SK-N-SH treated with all-trans-retinoic acid at 6 μM for 48 hours (cell line): ENCODE data around the gene TRAPPC13.

ENCODE experiments used
- ARNTL ChIP-seq: fragments of 450-650 bp; formaldehyde crosslinking; IDR thresholded peaks from 2 replicates; pipeline ENCODE4 v1.5.0; 2020; ENCODE audit warnings: low read depth, mild to moderate bottlenecking, moderate library complexity, borderline replicate concordance
- ISL1 ChIP-seq: fragments of 250-450 bp; sonication (Bioruptor Pico); IDR thresholded peaks from 2 replicates; pipeline ENCODE4 v2.1.2; 2022; ENCODE audit warnings: mild to moderate bottlenecking, moderate library complexity
- PATZ1 ChIP-seq: fragments of 250-450 bp; sonication (Bioruptor Pico); IDR thresholded peaks from 2 replicates; pipeline ENCODE4 v1.8.0; 2020; ENCODE audit warnings: mild to moderate bottlenecking, moderate library complexity, borderline replicate concordance
- POU6F1 ChIP-seq: fragments of 250-450 bp; sonication (Bioruptor Pico); IDR thresholded peaks from 2 replicates; pipeline ENCODE4 v1.8.0; 2021; ENCODE audit warnings: low read depth, mild to moderate bottlenecking, moderate library complexity, borderline replicate concordance
- RARB ChIP-seq: fragments of 250-450 bp; sonication (Bioruptor Pico); IDR thresholded peaks from 2 replicates; pipeline ENCODE4 v1.8.0; 2021; ENCODE audit warnings: mild to moderate bottlenecking, moderate library complexity
- SNAI2 ChIP-seq: fragments of 250-450 bp; sonication (Bioruptor Pico); IDR thresholded peaks from 2 replicates; pipeline ENCODE4 v1.5.0; 2020; ENCODE audit warnings: mild to moderate bottlenecking, moderate library complexity
- TSHZ2 ChIP-seq: fragments of 250-450 bp; sonication (Bioruptor Pico); IDR thresholded peaks from 2 replicates; pipeline ENCODE4 v1.5.0; 2020; ENCODE audit warnings: mild to moderate bottlenecking, moderate library complexity
- ZFP3 ChIP-seq: fragments of 250-450 bp; sonication (Bioruptor Pico); IDR thresholded peaks from 2 replicates; pipeline ENCODE4 v1.5.0; 2020; ENCODE audit warnings: mild to moderate bottlenecking, moderate library complexity
- ZNF565 ChIP-seq: fragments of 450-650 bp; formaldehyde crosslinking; conservative IDR thresholded peaks from 2 replicates; pipeline ENCODE4 v1.5.0; 2020; ENCODE audit warnings: low read depth, mild to moderate bottlenecking, moderate library complexity
- ZNF70 ChIP-seq: fragments of 450-650 bp; formaldehyde crosslinking; IDR thresholded peaks from 2 replicates; pipeline ENCODE4 v1.5.0; 2020; ENCODE audit warnings: mild to moderate bottlenecking, moderate library complexity

DNA sequence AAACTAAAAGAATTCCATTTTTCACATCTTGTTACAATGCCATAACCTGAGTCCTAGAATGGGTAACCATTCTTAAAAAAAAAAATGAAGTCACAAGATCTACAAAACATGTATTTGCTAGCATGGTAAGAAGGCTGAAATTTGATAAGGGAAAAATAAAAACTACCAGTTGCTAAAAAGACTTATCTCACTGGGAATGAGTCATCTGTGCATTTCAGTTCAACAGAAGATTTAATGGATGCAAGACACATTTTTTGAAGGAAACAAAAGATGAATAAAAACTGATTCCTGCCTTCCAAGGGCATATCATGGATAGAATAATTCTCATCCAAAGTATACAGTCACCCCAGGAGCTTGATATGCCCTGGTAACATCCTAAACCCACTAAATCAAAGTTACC is 49.9 kb downstream of the TRAPPC13 start:
- TF ChIP-seq ISL1 (CRISPR knock-in tag) (no peak), ZNF70 (CRISPR knock-in tag) (no peak), SNAI2 (CRISPR knock-in tag) (no peak), PATZ1 (no peak), RARB (no peak), TSHZ2 (no peak), ZNF565 (no peak), ARNTL (no peak), ZFP3 (CRISPR knock-in tag) (no peak), POU6F1 (CRISPR knock-in tag) (no peak)
